OCI-LY3 (cell line): ENCODE results near the gene FASLG.

ENCODE experiments used
- H2AFZ ChIP-seq: fragments of 200-600, 300-600 bp; shearing (Covaris generic); 2 replicates; pipeline ENCODE4 v1.6.0; 2014; ENCODE audit warnings: antibody characterized with exemption, low read depth, low read length
- H3K27ac ChIP-seq: fragments of 200-600, 300-600 bp; sonication (generic); 2 replicates; pipeline ENCODE4 v1.5.1; 2014; ENCODE audit warnings: mild to moderate bottlenecking, low read length, moderate library complexity, mixed read lengths
- H3K27me3 ChIP-seq: fragments of 200-600, 300-600 bp; sonication (generic); 2 replicates; pipeline ENCODE4 v1.6.1; 2014; ENCODE audit warnings: low read depth, low read length, mixed read lengths
- H3K36me3 ChIP-seq: fragments of 200-600, 300-600 bp; sonication (generic); replicated peaks from 2 replicates; pipeline ENCODE3; 2014; ENCODE audit warnings: low read depth, low read length, mixed read lengths
- H3K4me1 ChIP-seq: fragments of 300-600, 200-600 bp; sonication (generic); 2 replicates; pipeline ENCODE4 v1.6.1; 2014; ENCODE audit warnings: low read length, mixed read lengths
- H3K4me2 ChIP-seq: fragments of 200-600, 300-600 bp; sonication (generic); 2 replicates; pipeline ENCODE4 v1.6.1; 2014; ENCODE audit warnings: low read length, mixed read lengths
- H3K4me3 ChIP-seq: fragments of 300-600, 200-600 bp; sonication (generic); 2 replicates; pipeline ENCODE4 v1.5.1; 2014; ENCODE audit warnings: antibody characterized with exemption, mild to moderate bottlenecking, low read length, moderate library complexity
- H3K79me2 ChIP-seq: fragments of 300-600, 200-600 bp; shearing (Covaris generic); 2 replicates; pipeline ENCODE4 v1.6.1; 2014; ENCODE audit warnings: mild to moderate bottlenecking, low read length, mixed read lengths
- H3K9ac ChIP-seq: fragments of 300-600, 200-600 bp; shearing (Covaris generic); 2 replicates; pipeline ENCODE4 v1.6.0; 2014; ENCODE audit warnings: mild to moderate bottlenecking, low read length, moderate library complexity
- H3K9me3 ChIP-seq: fragments of 200-600, 300-600 bp; shearing (Covaris generic); 2 replicates; pipeline ENCODE4 v1.6.1; 2014; ENCODE audit warnings: low read length, mixed read lengths; ENCODE audit not compliant: insufficient read depth
- H4K20me1 ChIP-seq: fragments of 200-600, 300-600 bp; sonication (generic); 2 replicates; pipeline ENCODE4 v1.6.1; 2016; ENCODE audit warnings: low read length, mixed read lengths; ENCODE audit not compliant: insufficient read depth
- CTCF ChIP-seq: fragments of 200-600, 300-600 bp; sonication (generic); IDR thresholded peaks from 2 replicates; pipeline ENCODE4 v1.5.1; 2014; ENCODE audit warnings: antibody characterized with exemption, low read length, low read depth
- EZH2phosphoT487 ChIP-seq: fragments of 200-600 bp; shearing (Covaris generic); IDR thresholded peaks from 2 replicates; pipeline ENCODE4 v1.6.1; 2018; ENCODE audit warnings: antibody characterized with exemption, mixed run types, low read depth

Gene FASLG

GRCh38 chr1:172704001-172704400 lies 45.1 kb downstream of the FASLG start:
- H3K4me1 ChIP-seq: no peaks in the 10 kb centered on the region
- no peaks in the 10 kb centered on the region for H4K20me1 ChIP-seq
- TF ChIP-seq EZH2phosphoT487 (no peak), CTCF (no peak)
- no peak overlapping the region for H3K4me2 ChIP-seq
- H3K36me3 ChIP-seq: no peaks in the 10 kb centered on the region
- peaks cover 11% of the 10 kb centered on the region for H3K27me3 ChIP-seq
- no peaks in the 10 kb centered on the region for H3K9me3 ChIP-seq
- no peak overlapping the region for H3K27ac ChIP-seq
- H3K4me3 ChIP-seq: no peak overlapping the region
- H2AFZ ChIP-seq: no peak overlapping the region
- no peak overlapping the region for H3K9ac ChIP-seq
- no peaks in the 10 kb centered on the region for H3K79me2 ChIP-seq

GRCh38 chr1:172704420-172705210 lies 45.7 kb downstream of the FASLG start:
- H3K79me2 ChIP-seq: no peaks in the 10 kb centered on the region
- H3K27me3 ChIP-seq: peaks cover 17% of the 10 kb centered on the region
- H4K20me1 ChIP-seq: no peaks in the 10 kb centered on the region
- no peak overlapping the region for H3K9ac ChIP-seq
- no peak overlapping the region for H3K4me2 ChIP-seq
- H2AFZ ChIP-seq: no peak overlapping the region
- no peak overlapping the region for H3K27ac ChIP-seq
- TF ChIP-seq EZH2phosphoT487 (no peak), CTCF (no peak)
- H3K9me3 ChIP-seq: no peaks in the 10 kb centered on the region
- H3K36me3 ChIP-seq: no peaks in the 10 kb centered on the region
- H3K4me1 ChIP-seq: no peaks in the 10 kb centered on the region
- H3K4me3 ChIP-seq: no peak overlapping the region

DNA sequence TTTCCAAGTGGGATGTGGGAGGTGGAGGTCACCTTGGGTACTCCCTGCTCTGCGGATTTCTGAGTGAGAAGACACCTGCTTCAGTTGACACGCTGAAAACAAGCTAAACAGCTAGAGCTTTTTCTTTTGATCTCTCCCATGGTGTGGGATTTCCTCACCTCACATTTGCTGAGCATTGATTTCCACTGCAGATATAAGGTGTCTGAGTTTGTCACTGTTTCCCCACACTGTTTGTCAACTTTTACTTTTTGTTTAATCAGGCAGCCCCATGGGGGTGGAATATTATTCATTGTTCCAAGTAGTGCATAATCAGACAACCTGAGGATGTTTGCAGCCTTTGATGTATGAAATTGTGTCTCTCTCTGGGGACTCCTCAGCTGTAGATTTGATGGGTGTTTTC lies 49.5 kb downstream of the FASLG start:
- TF ChIP-seq EZH2phosphoT487: no peak
- TF ChIP-seq CTCF: no peak

GRCh38 chr1:172711558-172711957 lies 52.7 kb downstream of the FASLG start:
- Histone ChIP-seq H2AFZ (no peak overlapping the region), H3K27me3 (peaks cover 31% of the 10 kb centered on the region), H3K4me3 (no peak overlapping the region), H3K9me3 (no peaks in the 10 kb centered on the region), H3K9ac (no peak overlapping the region), H3K79me2 (no peaks in the 10 kb centered on the region), H4K20me1 (no peaks in the 10 kb centered on the region), H3K36me3 (no peaks in the 10 kb centered on the region), H3K4me1 (no peaks in the 10 kb centered on the region), H3K4me2 (no peak overlapping the region), H3K27ac (no peak overlapping the region)
- TF ChIP-seq CTCF: no peak
- TF ChIP-seq EZH2phosphoT487: no peak

More for the DNA sequence above, 49.5 kb downstream of the FASLG start:
- Histone ChIP-seq H3K36me3 (no peaks in the 10 kb centered on the region), H3K4me2 (no peak overlapping the region), H3K27me3 (peaks cover 19% of the 10 kb centered on the region), H3K79me2 (no peaks in the 10 kb centered on the region), H3K9me3 (no peaks in the 10 kb centered on the region), H2AFZ (no peak overlapping the region), H3K27ac (no peak overlapping the region), H4K20me1 (no peaks in the 10 kb centered on the region), H3K4me3 (no peak overlapping the region), H3K9ac (no peak overlapping the region), H3K4me1 (no peaks in the 10 kb centered on the region)
